ENCODE measurements around the gene ABCB11. TPM values are rescaled to one million over a fixed set of nuclear protein-coding genes. Genes with fewer than 3 reads are reported as not detected.
A peak's percentile ranks its signal among the peaks of the same experiment; 100 is the strongest.

Gene ABCB11
- total and polyA plus RNA-seq, 10 of the 15 experiments (the other 5 are each of a cell fraction or from before 2014, with no cell fraction given) = not detected

GRCh38 chr2:168890006-168890782 lies 140.9 kb downstream of the ABCB11 start, which contains the start of gene SPC25 (continued):
- TF ChIP-seq NKRF (conservative IDR thresholded peaks at IDR 0.05) (peak; percentile 98), NFIC (IDR thresholded peaks at IDR 0.05; ENCODE audit: low read depth, low read length) (peak; percentile 13; the same call in 1 of the 2 replicates), GABPA (IDR thresholded peaks at IDR 0.05; ENCODE audit: low read depth) (peak; percentile 74; the same call in 1 of the 2 replicates), NRF1 (conservative IDR thresholded peaks at IDR 0.05; ENCODE audit: low read depth, low read length) (no peak), SPI1 (IDR thresholded peaks at IDR 0.05; ENCODE audit: borderline replicate concordance, insufficient read depth, low read depth, low read length) (0 out of 2 replicates have a peak, but pooled peaks have one; percentile 2), EGR1 (IDR thresholded peaks at IDR 0.05; ENCODE audit: borderline replicate concordance in 1 of 2, low read depth in 2 of 2, low read length in 2 of 2) (0 out of 3 replicates have a peak, but pooled peaks of 1 of the 2 experiments have one; percentile 45), HCFC1 (IDR thresholded peaks at IDR 0.05; ENCODE audit: low read length) (peak; percentile 96), SUZ12 (IDR thresholded peaks at IDR 0.05; ENCODE audit: unreplicated experiment) (no peak), FOXM1 (IDR thresholded peaks at IDR 0.05; ENCODE audit: low read depth, low read length) (peak; percentile 88), GATAD2B (conservative IDR thresholded peaks at IDR 0.05; ENCODE audit: low read depth) (peak; percentile 52), IKZF1 (conservative IDR thresholded peaks at IDR 0.05) (peak; percentile 83), E2F4 (IDR thresholded peaks at IDR 0.05; ENCODE audit: low read depth, low read length) (peak; percentile 100), RCOR1 (conservative IDR thresholded peaks at IDR 0.05; ENCODE audit: low read depth, low read length) (0 out of 2 replicates have a peak, but pooled peaks have one; percentile 66), MEF2B (IDR thresholded peaks at IDR 0.05; ENCODE audit: partially characterized antibody, poor library complexity, severe bottlenecking) (peak; percentile 30), RELB (IDR thresholded peaks at IDR 0.05; ENCODE audit: low read depth) (peak; percentile 92), E2F8 (IDR thresholded peaks at IDR 0.05; ENCODE audit: low read depth, partially characterized antibody) (peak; percentile 99), SUPT20H (IDR thresholded peaks at IDR 0.05; ENCODE audit: borderline replicate concordance, control insufficient read depth, low read depth, low read length) (no peak), NFYA (IDR thresholded peaks at IDR 0.05; ENCODE audit: borderline replicate concordance, low read depth, low read length) (peak; percentile 82), CHD2 (IDR thresholded peaks at IDR 0.05; ENCODE audit: borderline replicate concordance, low read depth, low read length) (peak; percentile 98), SREBF1 (IDR thresholded peaks at IDR 0.05; ENCODE audit: low read length) (peak; percentile 66; the same call in 1 of the 2 replicates), POU2F2 (IDR thresholded peaks at IDR 0.05; ENCODE audit: borderline replicate concordance, low read depth, low read length) (0 out of 3 replicates have a peak, but pooled peaks have one; percentile 45)

Data from GM12878 (cell line).